GM10248 (cell line): ENCODE measurements around the gene BPHL.
"Not testable (repeated sequence)": the region's sequence is repeated elsewhere in the genome, so short reads cannot be mapped to it uniquely, and the experiment has no call there.

Experiments used
- CTCF ChIA-PET: fragments of 300-600 bp; sonication (Branson Sonifier 250); formaldehyde crosslinking; extraction: SDS; loops from one replicate; lab custom pipeline; 2021; ENCODE audit warnings: antibody characterized with exemption; lab: Yijun Ruan, JAX
- POLR2A ChIA-PET: fragments of 350-650 bp; sonication (Branson Sonifier 250); formaldehyde crosslinking; extraction: SDS; loops from one replicate; lab custom pipeline; 2020; ENCODE audit warnings: antibody characterized with exemption; lab: Yijun Ruan, JAX
- DNase-seq: peaks from one replicate; pipeline ENCODE4 v3.0.0; 2012; ENCODE audit errors: extremely low spot score
- CTCF ChIP-seq: IDR thresholded peaks from 2 replicates; pipeline ENCODE4 v1.5.1; 2012; ENCODE audit warnings: mild to moderate bottlenecking, low read depth; ENCODE audit errors: extremely low read depth, missing control alignments, control extremely low read depth

Gene BPHL

GRCh38 chr6:3077430-3077829 is 41.1 kb upstream of the BPHL start:
- CTCF ChIA-PET, result no interaction called here
- POLR2A ChIA-PET, result no interaction called here
- DNase-seq, result no peak
- TF ChIP-seq CTCF, result no peak

- DNase-seq, result not testable (repeated sequence)
- ChIA-PET POLR2A (interaction anchor here (0.6 kb wide), 2 partner anchors 84 to 185 kb away, joined by 3 to 4 read pairs; no protein-coding TSS in a partner anchor), CTCF (interaction anchor here (1.3 to 2.4 kb wide), 3 partner anchors 9 to 15 kb away, joined by 3 to 5 read pairs (median 4); partner anchors contain the start of gene RIPK1)
These were observed 39.6 kb upstream of the BPHL start for GRCh38 chr6:3078952-3079351.

GRCh38 chr6:3079682-3080081 is 38.8 kb upstream of the BPHL start:
- POLR2A ChIA-PET, result no interaction called here
- no peak for DNase-seq
- CTCF ChIA-PET, result interaction anchor here (1.3 to 2.4 kb wide), 3 partner anchors 9 to 16 kb away, joined by 3 to 5 read pairs (median 4); partner anchors contain the start of gene RIPK1
- TF ChIP-seq CTCF, result no peak

- no peak for DNase-seq
- TF ChIP-seq CTCF, result no peak
- ChIA-PET CTCF (no interaction called here), POLR2A (no interaction called here)
These were observed 36.6 kb upstream of the BPHL start for GRCh38 chr6:3081960-3082359.

- no peak for TF ChIP-seq CTCF
- CTCF ChIA-PET, result interaction anchor here (0.8 to 1.7 kb wide), 2 partner anchors 21 to 26 kb away, joined by 3 read pairs; no protein-coding TSS in a partner anchor
- POLR2A ChIA-PET, result no interaction called here
- DNase-seq, result no peak
These were observed 33.4 kb upstream of the BPHL start for GRCh38 chr6:3085074-3085473.

GRCh38 chr6:3086282-3086946 is 32.1 kb upstream of the BPHL start:
- DNase-seq, result no peak
- POLR2A ChIA-PET, result no interaction called here
- CTCF ChIA-PET, result interaction anchor here (1.2 to 2.9 kb wide), 7 partner anchors 11 to 321 kb away, joined by 3 to 12 read pairs (median 4); no protein-coding TSS in a partner anchor
- no peak for TF ChIP-seq CTCF

GRCh38 chr6:3088446-3088845 is 30.1 kb upstream of the BPHL start:
- no peak for DNase-seq
- no peak for TF ChIP-seq CTCF
- ChIA-PET CTCF (interaction anchor here (2.9 kb wide), 1 partner anchor 13 kb away, joined by 12 read pairs; no protein-coding TSS in a partner anchor), POLR2A (no interaction called here)
